ENCODE measurements around the gene TMEM141. TPM values are rescaled to one million over a fixed set of nuclear protein-coding genes. Genes with fewer than 3 reads are reported as not detected.

TMEM141 gene
- total RNA-seq, 1 donor from 2014 or later: 27.8 TPM

- Mint-ChIP-seq H3K27ac (ENCODE audit: unreplicated experiment) (peak overlapping the region; percentile 14), H3K36me3 (ENCODE audit: low read depth) (peaks cover 11% of the 10 kb centered on the region)
- no peak for DNase-seq (ENCODE audit: low read depth, low spot score)
These were observed 30.1 kb downstream of the TMEM141 start for GRCh38 chr9:136820971-136821825.

DNA sequence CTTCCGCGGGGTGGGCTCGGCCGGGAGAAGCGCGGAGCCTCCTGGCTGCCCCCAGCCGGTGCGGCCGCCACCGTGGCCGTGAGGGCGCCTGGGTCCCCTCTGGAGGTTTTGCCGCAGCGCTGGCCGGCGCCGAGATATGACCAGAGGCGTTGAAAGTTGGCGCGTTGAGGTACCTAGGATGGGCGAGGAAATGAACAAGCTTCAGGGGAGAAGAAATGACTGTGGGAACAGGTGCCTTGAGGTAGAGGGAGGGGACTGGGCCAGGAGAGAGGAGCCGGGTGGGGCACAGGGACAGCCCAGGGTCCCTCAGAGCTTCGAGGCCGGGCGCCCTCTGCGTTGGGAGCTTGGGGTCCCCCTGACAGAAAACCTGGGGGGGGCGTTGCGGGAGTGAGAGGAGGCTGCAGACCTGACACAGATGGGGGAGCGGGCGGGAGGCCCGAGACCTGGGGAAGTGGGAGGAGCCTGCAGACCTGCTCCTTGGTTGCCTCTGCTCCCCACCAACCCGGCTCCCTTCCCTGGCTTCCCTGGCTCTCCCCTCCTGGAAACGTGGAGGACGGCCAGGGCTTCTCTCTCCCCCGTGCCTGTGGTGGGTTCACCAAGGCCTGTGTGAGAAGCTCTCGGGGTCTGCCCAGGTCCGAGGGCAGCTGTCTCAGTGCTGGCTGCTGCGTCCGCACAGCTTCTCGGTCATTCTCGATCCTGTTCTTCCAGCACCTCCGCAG, 30.8 kb downstream of the TMEM141 start:
- no peak overlapping the region for H3K4me3 Mint-ChIP-seq
- H3K36me3 Mint-ChIP-seq (ENCODE audit: low read depth): peaks cover 8% of the 10 kb centered on the region
- H3K4me1 Mint-ChIP-seq: peaks cover 8% of the 10 kb centered on the region
- no peak for DNase-seq (ENCODE audit: low read depth, low spot score)
- no peaks in the 10 kb centered on the region for H3K27me3 Mint-ChIP-seq (ENCODE audit: low read depth)
- no peaks in the 10 kb centered on the region for H3K9me3 Mint-ChIP-seq
- peak overlapping the region; percentile 62 for H3K27ac Mint-ChIP-seq (ENCODE audit: unreplicated experiment)
- TF ChIP-seq CTCF (conservative IDR thresholded peaks at IDR 0.05): no peak

More at GRCh38 chr9:136820971-136821825, 30.1 kb downstream of the TMEM141 start:
- no peak for TF ChIP-seq CTCF (conservative IDR thresholded peaks at IDR 0.05)
- Mint-ChIP-seq H3K27me3 (ENCODE audit: low read depth) (no peaks in the 10 kb centered on the region), H3K4me1 (peaks cover 8% of the 10 kb centered on the region), H3K9me3 (no peaks in the 10 kb centered on the region), H3K4me3 (no peak overlapping the region)

DNA sequence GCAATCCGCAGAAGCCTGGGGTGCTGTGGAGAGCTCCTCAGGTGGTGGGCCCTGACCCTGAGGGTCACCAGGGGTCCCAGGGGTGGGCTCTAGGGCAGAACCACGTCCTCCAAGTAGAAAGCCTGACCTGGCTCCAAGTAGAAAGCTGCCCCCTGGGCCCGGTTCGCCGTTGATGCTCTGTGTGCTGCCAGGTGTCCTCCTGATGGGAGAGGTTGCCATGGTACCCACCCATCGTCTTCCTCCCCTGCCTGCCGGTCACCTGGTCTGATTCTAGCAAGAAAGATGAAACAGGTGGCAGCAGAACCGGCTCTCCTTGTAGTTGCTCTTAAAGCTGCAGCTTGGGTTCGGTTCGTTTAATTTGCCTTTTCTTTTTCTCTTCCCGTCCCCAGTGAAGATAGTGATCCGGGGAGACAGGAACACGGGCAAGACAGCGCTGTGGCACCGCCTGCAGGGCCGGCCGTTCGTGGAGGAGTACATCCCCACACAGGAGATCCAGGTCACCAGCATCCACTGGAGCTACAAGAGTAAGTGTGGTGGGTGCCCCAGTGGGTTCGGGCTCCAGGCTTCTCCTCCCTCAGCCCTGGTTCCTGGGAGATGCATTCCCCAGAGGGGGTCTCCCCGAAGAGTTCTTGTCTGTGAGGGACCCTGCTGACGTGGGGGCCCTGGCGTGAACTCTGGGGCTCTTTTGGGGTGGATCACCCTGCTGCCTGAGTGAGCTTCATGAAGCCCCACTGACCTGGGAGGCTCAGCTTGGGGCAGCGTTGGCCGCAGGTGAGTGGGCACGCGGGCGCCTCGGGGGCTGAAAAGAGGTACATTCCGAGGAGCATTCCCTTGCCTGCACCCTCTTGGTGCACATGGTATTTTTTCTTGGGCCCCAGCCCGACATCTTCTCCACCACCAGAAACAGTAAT, 32.2 kb downstream of the TMEM141 start:
- Mint-ChIP-seq H3K27me3 (ENCODE audit: low read depth) (no peaks in the 10 kb centered on the region), H3K4me3 (peak overlapping the region; percentile 27), H3K36me3 (ENCODE audit: low read depth) (peaks cover 6% of the 10 kb centered on the region), H3K9me3 (no peaks in the 10 kb centered on the region), H3K27ac (ENCODE audit: unreplicated experiment) (no peak overlapping the region), H3K4me1 (peaks cover 8% of the 10 kb centered on the region)
- TF ChIP-seq CTCF (conservative IDR thresholded peaks at IDR 0.05): no peak
- no peak for DNase-seq (ENCODE audit: low read depth, low spot score)

DNA sequence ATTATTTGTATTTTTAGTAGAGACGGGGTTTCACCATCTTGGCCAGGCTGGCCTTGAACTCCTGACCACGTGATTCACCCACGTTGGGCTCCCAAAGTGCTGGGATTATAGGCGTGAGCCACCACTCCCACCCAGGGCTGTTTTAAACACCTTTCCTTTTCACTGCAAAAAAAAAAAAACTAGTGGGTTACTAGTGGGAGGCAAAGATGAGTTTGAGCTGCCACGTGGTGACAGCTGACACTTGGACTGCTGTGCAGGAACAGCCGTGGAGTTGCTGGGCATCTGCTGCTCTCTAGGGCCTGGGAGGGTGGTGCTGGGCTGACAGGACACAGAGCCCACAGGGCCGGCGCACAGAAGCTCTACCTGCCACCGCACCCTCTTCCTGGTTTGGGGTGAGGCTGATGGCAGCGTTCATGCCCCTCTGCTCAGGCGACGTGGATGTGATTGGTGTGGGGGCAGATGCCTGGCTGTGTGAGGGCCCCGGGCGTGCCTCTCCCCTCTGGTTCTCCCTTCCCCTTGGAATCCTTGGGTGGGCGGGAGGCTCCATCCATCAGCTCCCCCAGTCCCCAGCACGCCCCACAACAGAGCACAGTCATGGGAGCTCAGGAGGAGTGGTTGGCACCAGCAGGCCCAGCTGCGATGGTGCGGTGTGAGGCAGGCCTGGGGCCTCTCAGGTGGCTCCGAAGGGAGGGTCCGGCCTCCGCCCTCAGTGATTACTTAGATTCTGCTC, 33.5 kb downstream of the TMEM141 start:
- DNase-seq (ENCODE audit: low read depth, low spot score): no peak
- peaks cover 4% of the 10 kb centered on the region for H3K36me3 Mint-ChIP-seq (ENCODE audit: low read depth)
- peaks cover 8% of the 10 kb centered on the region for H3K4me1 Mint-ChIP-seq

More for the DNA sequence above, 33.5 kb downstream of the TMEM141 start:
- Mint-ChIP-seq H3K27me3 (ENCODE audit: low read depth) (no peaks in the 10 kb centered on the region), H3K4me3 (no peak overlapping the region), H3K9me3 (no peaks in the 10 kb centered on the region), H3K27ac (ENCODE audit: unreplicated experiment) (no peak overlapping the region)
- no peak for TF ChIP-seq CTCF (conservative IDR thresholded peaks at IDR 0.05)

Measured in neural crest cell (in vitro differentiated cells).